ENCODE results near the gene SHQ1. TPM values are rescaled to one million over a fixed set of nuclear protein-coding genes. Genes with fewer than 3 reads are reported as not detected.

The SHQ1 gene
- polyA plus RNA-seq (2013, experiment 1 of 2) = 20.5 TPM
- 19.5 TPM for polyA plus RNA-seq (2013, experiment 2 of 2)

- H3K4ac ChIP-seq (ENCODE audit: low read depth, low read length) = no peak within 1 kb of the TSS
- H3K23ac ChIP-seq (ENCODE audit: low read length) = no peak within 1 kb of the TSS
- H3K9ac ChIP-seq (ENCODE audit: low read length) = peak within 1 kb of the TSS; percentile 75
- peak; percentile 96 for DNase-seq
- no peaks in the 10 kb centered on the region for H3K36me3 ChIP-seq (ENCODE audit: control insufficient read depth, insufficient read depth, low read length)
- H4K8ac ChIP-seq (ENCODE audit: low read depth, low read length) = no peak within 1 kb of the TSS
- H3K27me3 ChIP-seq (ENCODE audit: insufficient read depth, low read length, poor library complexity) = no peaks in the 10 kb centered on the region
- H3K56ac ChIP-seq (ENCODE audit: low read length) = peak within 1 kb of the TSS; percentile 86
- peaks cover 4% of the 10 kb centered on the region for H3K79me1 ChIP-seq (ENCODE audit: low read length)
- H4K5ac ChIP-seq (ENCODE audit: low read length) = no peak within 1 kb of the TSS
- H3K4me3 ChIP-seq (ENCODE audit: low read length) = peak within 1 kb of the TSS; percentile 74
- peaks cover 6% of the 10 kb centered on the region for H3K79me2 ChIP-seq (ENCODE audit: control insufficient read depth, insufficient read depth, low read length)
- H2AK5ac ChIP-seq (ENCODE audit: low read length) = no peak within 1 kb of the TSS
- peaks cover 5% of the 10 kb centered on the region for H3K4me1 ChIP-seq (ENCODE audit: control insufficient read depth, low read depth, low read length)
- H3K4me2 ChIP-seq (ENCODE audit: low read length) = peak within 1 kb of the TSS; percentile 68
- H2BK15ac ChIP-seq (replicated peaks; ENCODE audit: low read depth) = no peak within 1 kb of the TSS
- H3K27ac ChIP-seq (ENCODE audit: low read depth, low read length) = no peak within 1 kb of the TSS
- no peak within 1 kb of the TSS for H3K18ac ChIP-seq (ENCODE audit: low read length)
- no peak within 1 kb of the TSS for H2BK120ac ChIP-seq (ENCODE audit: low read depth, low read length)
- WGBS (ENCODE audit: extremely low coverage, insufficient coverage, low lambda C conversion rate) = no CpG with 5 or more reads among the region's 86 CpGs
- no peak within 1 kb of the TSS for H2BK5ac ChIP-seq (ENCODE audit: low read length)
Observed at GRCh38 chr3:72847751-72848702, at the start of gene SHQ1. TSS of gene SHQ1 (minus strand) at chr3:72848445. CDS start at chr3:72848340, 105 bp downstream.

GRCh38 chr3:72897758-72898007 is 49.4 kb upstream of the SHQ1 start:
- no peak overlapping the region for H2BK120ac ChIP-seq (ENCODE audit: low read depth, low read length)
- no peak overlapping the region for H4K8ac ChIP-seq (ENCODE audit: low read depth, low read length)
- no peak overlapping the region for H3K4me2 ChIP-seq (ENCODE audit: low read length)
- DNase-seq = no peak
- no peaks in the 10 kb centered on the region for H3K79me1 ChIP-seq (ENCODE audit: low read length)
- no peak overlapping the region for H2BK15ac ChIP-seq (replicated peaks; ENCODE audit: low read depth)
- no peak overlapping the region for H2BK5ac ChIP-seq (ENCODE audit: low read length)
- H3K9ac ChIP-seq (ENCODE audit: low read length) = no peak overlapping the region
- no peak overlapping the region for H3K56ac ChIP-seq (ENCODE audit: low read length)
- no peak overlapping the region for H3K4me3 ChIP-seq (ENCODE audit: low read length)
- H3K36me3 ChIP-seq (ENCODE audit: control insufficient read depth, insufficient read depth, low read length) = no peaks in the 10 kb centered on the region
- no peak overlapping the region for H2AK5ac ChIP-seq (ENCODE audit: low read length)
- no peak overlapping the region for H3K23ac ChIP-seq (ENCODE audit: low read length)
- no peak overlapping the region for H3K27ac ChIP-seq (ENCODE audit: low read depth, low read length)
- H4K5ac ChIP-seq (ENCODE audit: low read length) = no peak overlapping the region
- no peaks in the 10 kb centered on the region for H3K4me1 ChIP-seq (ENCODE audit: control insufficient read depth, low read depth, low read length)
- no peak overlapping the region for H3K18ac ChIP-seq (ENCODE audit: low read length)
- no peak overlapping the region for H3K4ac ChIP-seq (ENCODE audit: low read depth, low read length)
- H3K27me3 ChIP-seq (ENCODE audit: insufficient read depth, low read length, poor library complexity) = no peaks in the 10 kb centered on the region
- H3K79me2 ChIP-seq (ENCODE audit: control insufficient read depth, insufficient read depth, low read length) = no peaks in the 10 kb centered on the region

DNA sequence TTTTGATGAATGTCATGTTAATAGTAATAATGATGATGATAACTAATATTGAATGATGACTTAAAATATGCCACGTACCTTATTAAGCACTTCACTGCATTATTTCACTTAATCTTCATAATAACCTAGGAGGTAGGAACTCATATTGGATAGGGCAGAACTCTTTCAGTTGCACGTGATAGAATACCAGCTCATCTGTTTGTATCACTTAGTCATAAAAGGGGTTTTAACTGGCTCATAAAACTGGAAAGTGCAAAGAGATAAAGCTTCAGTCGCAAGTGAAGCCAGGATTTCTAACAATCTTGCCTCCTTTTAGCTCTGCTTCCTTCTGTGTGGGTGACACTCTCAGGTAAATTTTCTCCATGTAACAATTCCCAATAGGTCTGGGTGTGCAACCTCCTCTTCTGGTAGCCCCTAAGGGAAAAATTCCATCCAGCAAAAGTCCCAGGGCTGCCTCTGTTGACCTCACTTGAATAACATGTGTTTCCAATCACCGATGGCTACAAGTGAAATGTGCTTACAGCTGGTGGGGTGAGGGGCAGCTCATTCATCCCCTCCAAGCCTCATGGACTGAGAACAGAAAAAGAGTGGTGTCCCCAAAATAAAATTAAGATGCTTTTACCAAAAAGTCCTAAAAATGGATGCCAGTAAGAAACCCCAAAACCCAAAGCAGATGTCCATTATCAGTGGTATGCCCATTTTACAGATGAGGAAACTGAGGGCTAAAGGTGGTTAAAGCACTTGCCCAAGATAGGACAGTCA is 48.9 kb upstream of the SHQ1 start:
- H3K79me1 ChIP-seq (ENCODE audit: low read length) = no peaks in the 10 kb centered on the region
- H3K56ac ChIP-seq (ENCODE audit: low read length) = no peak overlapping the region
- no peaks in the 10 kb centered on the region for H3K27me3 ChIP-seq (ENCODE audit: insufficient read depth, low read length, poor library complexity)
- no peaks in the 10 kb centered on the region for H3K4me1 ChIP-seq (ENCODE audit: control insufficient read depth, low read depth, low read length)
- H3K18ac ChIP-seq (ENCODE audit: low read length) = no peak overlapping the region
- H3K79me2 ChIP-seq (ENCODE audit: control insufficient read depth, insufficient read depth, low read length) = no peaks in the 10 kb centered on the region
- H3K36me3 ChIP-seq (ENCODE audit: control insufficient read depth, insufficient read depth, low read length) = no peaks in the 10 kb centered on the region
- H3K4me3 ChIP-seq (ENCODE audit: low read length) = no peak overlapping the region
- no peak overlapping the region for H3K4ac ChIP-seq (ENCODE audit: low read depth, low read length)
- WGBS (ENCODE audit: extremely low coverage, insufficient coverage, low lambda C conversion rate) = no CpG with 5 or more reads among the region's 4 CpGs
- H2BK5ac ChIP-seq (ENCODE audit: low read length) = no peak overlapping the region
- H4K5ac ChIP-seq (ENCODE audit: low read length) = no peak overlapping the region
- H2BK15ac ChIP-seq (replicated peaks; ENCODE audit: low read depth) = no peak overlapping the region
- no peak overlapping the region for H2AK5ac ChIP-seq (ENCODE audit: low read length)
- H2BK120ac ChIP-seq (ENCODE audit: low read depth, low read length) = no peak overlapping the region
- no peak overlapping the region for H3K27ac ChIP-seq (ENCODE audit: low read depth, low read length)
- no peak overlapping the region for H3K9ac ChIP-seq (ENCODE audit: low read length)
- DNase-seq = peak; percentile 44
- H4K8ac ChIP-seq (ENCODE audit: low read depth, low read length) = no peak overlapping the region
- no peak overlapping the region for H3K4me2 ChIP-seq (ENCODE audit: low read length)
- H3K23ac ChIP-seq (ENCODE audit: low read length) = no peak overlapping the region

DNA sequence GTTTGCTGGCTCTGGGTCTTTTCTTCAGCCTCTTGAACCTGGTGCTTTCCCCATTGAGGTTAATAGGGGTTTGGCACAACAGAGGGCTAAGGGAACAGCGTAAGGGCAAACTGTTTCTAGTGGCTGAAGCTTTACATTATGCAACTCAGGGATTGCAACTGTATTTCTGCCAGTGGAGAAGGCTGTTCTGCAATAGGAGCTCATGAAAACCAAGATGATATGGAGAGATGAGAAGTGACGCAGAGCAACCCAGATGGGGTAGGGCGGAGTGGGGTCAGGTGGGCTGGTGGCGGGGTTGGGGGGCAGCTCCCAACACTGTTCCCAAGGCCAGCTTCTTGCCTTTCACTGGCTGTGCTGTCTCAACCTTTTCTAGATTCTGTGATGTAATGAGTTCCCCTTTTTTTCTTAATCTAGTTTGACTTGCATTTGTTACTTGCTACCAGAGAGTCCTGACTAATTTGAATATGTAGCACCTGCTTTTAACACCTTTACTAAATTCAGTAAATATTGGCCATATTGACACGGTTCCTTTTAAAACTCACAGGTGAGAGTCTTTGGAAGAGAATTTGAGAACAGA is 46.8 kb upstream of the SHQ1 start:
- no peak overlapping the region for H3K56ac ChIP-seq (ENCODE audit: low read length)
- no peak overlapping the region for H3K27ac ChIP-seq (ENCODE audit: low read depth, low read length)
- H2BK5ac ChIP-seq (ENCODE audit: low read length) = no peak overlapping the region
- no peak overlapping the region for H3K18ac ChIP-seq (ENCODE audit: low read length)
- H3K27me3 ChIP-seq (ENCODE audit: insufficient read depth, low read length, poor library complexity) = no peaks in the 10 kb centered on the region
- no peak for DNase-seq
- H3K9ac ChIP-seq (ENCODE audit: low read length) = no peak overlapping the region
- H3K4me2 ChIP-seq (ENCODE audit: low read length) = no peak overlapping the region
- no peak overlapping the region for H4K8ac ChIP-seq (ENCODE audit: low read depth, low read length)
- no peak overlapping the region for H2BK120ac ChIP-seq (ENCODE audit: low read depth, low read length)
- H3K23ac ChIP-seq (ENCODE audit: low read length) = no peak overlapping the region
- H4K5ac ChIP-seq (ENCODE audit: low read length) = no peak overlapping the region
- WGBS (ENCODE audit: extremely low coverage, insufficient coverage, low lambda C conversion rate) = no CpG with 5 or more reads among the region's 5 CpGs
- H3K79me2 ChIP-seq (ENCODE audit: control insufficient read depth, insufficient read depth, low read length) = no peaks in the 10 kb centered on the region
- no peaks in the 10 kb centered on the region for H3K4me1 ChIP-seq (ENCODE audit: control insufficient read depth, low read depth, low read length)
- no peak overlapping the region for H2BK15ac ChIP-seq (replicated peaks; ENCODE audit: low read depth)
- no peak overlapping the region for H3K4ac ChIP-seq (ENCODE audit: low read depth, low read length)
- no peaks in the 10 kb centered on the region for H3K79me1 ChIP-seq (ENCODE audit: low read length)
- H2AK5ac ChIP-seq (ENCODE audit: low read length) = no peak overlapping the region
- no peaks in the 10 kb centered on the region for H3K36me3 ChIP-seq (ENCODE audit: control insufficient read depth, insufficient read depth, low read length)
- H3K4me3 ChIP-seq (ENCODE audit: low read length) = no peak overlapping the region

GRCh38 chr3:72892870-72893269 is 44.6 kb upstream of the SHQ1 start:
- H3K27me3 ChIP-seq (ENCODE audit: insufficient read depth, low read length, poor library complexity) = no peaks in the 10 kb centered on the region
- no peak overlapping the region for H3K4ac ChIP-seq (ENCODE audit: low read depth, low read length)
- no peak overlapping the region for H2BK5ac ChIP-seq (ENCODE audit: low read length)
- no peak overlapping the region for H2BK15ac ChIP-seq (replicated peaks; ENCODE audit: low read depth)
- H4K5ac ChIP-seq (ENCODE audit: low read length) = no peak overlapping the region
- H3K23ac ChIP-seq (ENCODE audit: low read length) = no peak overlapping the region
- no peak overlapping the region for H3K4me2 ChIP-seq (ENCODE audit: low read length)
- no peak overlapping the region for H3K56ac ChIP-seq (ENCODE audit: low read length)
- no peak overlapping the region for H3K18ac ChIP-seq (ENCODE audit: low read length)
- peak; percentile 81 for DNase-seq
- H3K9ac ChIP-seq (ENCODE audit: low read length) = no peak overlapping the region
- WGBS (ENCODE audit: extremely low coverage, insufficient coverage, low lambda C conversion rate) = no CpG with 5 or more reads among the region's 4 CpGs
- no peaks in the 10 kb centered on the region for H3K79me2 ChIP-seq (ENCODE audit: control insufficient read depth, insufficient read depth, low read length)
- no peak overlapping the region for H3K27ac ChIP-seq (ENCODE audit: low read depth, low read length)
- H3K79me1 ChIP-seq (ENCODE audit: low read length) = no peaks in the 10 kb centered on the region
- no peak overlapping the region for H2AK5ac ChIP-seq (ENCODE audit: low read length)
- no peak overlapping the region for H2BK120ac ChIP-seq (ENCODE audit: low read depth, low read length)
- H3K4me1 ChIP-seq (ENCODE audit: control insufficient read depth, low read depth, low read length) = no peaks in the 10 kb centered on the region
- no peak overlapping the region for H3K4me3 ChIP-seq (ENCODE audit: low read length)
- no peaks in the 10 kb centered on the region for H3K36me3 ChIP-seq (ENCODE audit: control insufficient read depth, insufficient read depth, low read length)
- no peak overlapping the region for H4K8ac ChIP-seq (ENCODE audit: low read depth, low read length)
